HG03175 (cell line): ENCODE measurements around the gene DAGLA.

ENCODE experiments used
- ATAC-seq: cut with Tn5 transposase; IDR thresholded peaks from one replicate; pipeline ENCODE4 v1.9.1; 2021; ENCODE audit warnings: mild to moderate bottlenecking, moderate library complexity; ENCODE audit not compliant: unreplicated experiment

Gene DAGLA

DNA sequence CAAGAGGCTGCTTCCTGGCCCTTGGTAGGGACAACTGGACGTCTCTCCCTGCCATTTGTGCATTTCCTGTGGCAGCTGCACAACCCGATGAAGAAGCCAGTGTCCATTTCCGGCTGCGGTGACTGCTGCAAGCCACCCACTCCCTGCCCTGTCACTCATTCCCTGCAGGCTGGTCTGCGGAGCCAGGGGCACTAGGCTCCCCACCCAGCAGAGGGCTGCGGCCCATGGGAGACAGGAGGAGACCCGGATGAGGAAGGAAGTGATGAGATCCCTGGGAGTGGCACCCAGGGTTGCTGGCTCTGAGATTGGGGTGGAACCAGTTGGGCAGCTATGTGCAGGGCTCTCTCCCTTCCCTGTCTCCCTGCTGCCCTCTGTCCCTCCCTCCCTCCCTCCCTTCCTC lies 62.2 kb downstream of the DAGLA start:
- ATAC-seq = no peak

DNA sequence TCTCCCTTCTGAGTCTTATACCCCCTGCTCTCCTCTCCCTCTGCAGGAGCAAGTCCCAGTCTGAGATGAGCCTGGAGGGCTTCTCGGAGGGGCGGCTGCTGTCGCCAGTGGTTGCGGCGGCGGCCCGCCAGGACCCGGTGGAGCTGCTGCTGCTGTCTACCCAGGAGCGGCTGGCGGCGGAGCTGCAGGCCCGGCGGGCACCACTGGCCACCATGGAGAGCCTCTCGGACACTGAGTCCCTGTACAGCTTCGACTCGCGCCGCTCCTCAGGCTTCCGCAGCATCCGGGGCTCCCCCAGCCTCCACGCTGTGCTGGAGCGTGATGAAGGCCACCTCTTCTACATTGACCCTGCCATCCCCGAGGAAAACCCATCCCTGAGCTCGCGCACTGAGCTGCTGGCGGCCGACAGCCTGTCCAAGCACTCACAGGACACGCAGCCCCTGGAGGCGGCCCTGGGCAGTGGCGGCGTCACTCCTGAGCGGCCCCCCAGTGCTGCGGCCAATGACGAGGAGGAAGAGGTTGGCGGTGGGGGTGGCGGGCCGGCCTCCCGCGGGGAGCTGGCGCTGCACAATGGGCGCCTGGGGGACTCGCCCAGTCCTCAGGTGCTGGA lies 63.4 kb downstream of the DAGLA start:
- no peak for ATAC-seq

GRCh38 chr11:61744181-61744580 lies 64.0 kb downstream of the DAGLA start:
- ATAC-seq = no peak

GRCh38 chr11:61744609-61745156 lies 64.5 kb downstream of the DAGLA start:
- ATAC-seq = no peak

- no peak for ATAC-seq
These were observed 65.7 kb downstream of the DAGLA start for GRCh38 chr11:61745781-61746441.

DNA sequence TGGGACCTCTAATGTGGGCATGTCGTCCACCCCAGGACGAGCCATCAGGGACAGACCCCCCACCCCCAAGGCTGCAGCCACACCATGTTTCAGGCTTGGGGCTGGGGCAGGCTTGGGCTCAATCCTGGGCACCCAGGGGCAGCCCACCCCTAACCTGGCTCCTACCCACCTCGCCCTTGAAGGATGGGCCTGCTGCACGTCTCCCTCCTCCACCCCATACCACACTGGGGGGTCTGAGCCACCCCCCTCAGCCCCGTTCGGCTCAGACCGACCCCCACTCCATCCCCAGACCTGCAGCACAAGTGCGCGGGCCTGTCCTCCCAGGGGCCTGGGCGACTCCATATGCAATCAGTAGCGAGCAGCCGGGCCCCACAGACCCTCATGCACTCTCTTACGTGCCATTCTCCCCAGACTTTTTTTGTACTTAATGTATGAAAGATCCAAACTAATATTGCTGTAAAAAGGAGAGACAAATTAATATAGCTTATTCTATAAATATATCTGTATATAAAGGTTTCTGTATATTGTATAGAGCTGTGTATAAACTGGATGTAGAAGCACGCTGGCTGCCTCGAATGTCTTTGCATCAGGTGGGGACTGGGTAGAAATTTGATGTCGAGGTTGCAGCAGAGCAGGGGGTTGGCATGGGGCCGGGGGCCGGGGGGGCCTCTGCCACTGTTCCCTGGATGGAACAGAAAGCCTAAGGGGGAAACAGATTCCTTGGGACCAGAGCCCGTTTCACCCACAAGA lies 66.4 kb downstream of the DAGLA start:
- ATAC-seq = no peak

GRCh38 chr11:61747192-61747966 lies 67.2 kb downstream of the DAGLA start:
- peak; percentile 69 for ATAC-seq

DNA sequence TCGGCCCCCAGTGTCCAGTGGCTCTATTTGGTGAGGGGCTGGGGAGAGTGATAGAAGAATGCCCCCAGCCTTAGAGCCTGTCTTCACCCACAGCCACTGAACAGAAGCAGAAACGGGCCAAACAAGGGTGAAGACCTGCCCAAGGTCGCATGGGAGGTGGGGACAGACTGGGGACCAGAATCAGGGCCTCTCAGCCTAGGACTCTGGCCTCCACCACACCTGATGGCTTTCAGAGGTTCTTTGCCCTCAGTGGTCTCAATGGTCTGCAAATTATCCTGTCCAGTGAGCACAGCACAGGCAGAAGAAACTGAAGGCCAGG lies 67.7 kb downstream of the DAGLA start:
- peak; percentile 9 for ATAC-seq

DNA sequence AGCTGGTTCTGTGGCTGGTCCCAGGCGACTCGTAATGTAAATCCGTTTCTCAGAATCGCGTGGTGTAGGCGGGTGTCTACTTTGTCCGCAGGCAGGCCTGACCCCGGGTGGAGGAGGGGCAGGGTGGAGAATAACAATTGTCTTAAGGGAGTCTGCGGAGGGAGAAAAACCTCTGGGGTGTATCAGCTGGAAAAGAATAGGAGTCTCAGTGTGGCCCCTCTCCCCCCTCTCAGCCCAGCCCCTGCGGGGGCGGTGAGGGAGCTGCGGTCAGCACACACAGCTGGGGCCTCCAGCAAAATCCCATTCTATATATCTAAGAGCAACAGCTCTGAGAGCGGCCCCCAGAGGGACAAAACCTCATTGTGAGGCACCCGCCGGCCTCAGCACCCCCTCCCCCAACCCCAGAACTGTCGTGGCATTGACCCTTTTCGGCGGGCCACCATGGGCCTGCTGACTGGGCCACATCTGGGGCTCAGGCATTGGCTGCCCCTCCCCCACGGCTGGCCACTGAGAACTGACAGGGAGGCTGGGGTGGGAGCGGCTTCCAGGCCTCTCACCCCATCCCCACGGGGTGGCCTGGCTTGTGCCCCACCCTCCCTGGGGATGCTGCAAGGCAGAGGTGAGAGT lies 69.5 kb downstream of the DAGLA start:
- ATAC-seq = no peak

DNA sequence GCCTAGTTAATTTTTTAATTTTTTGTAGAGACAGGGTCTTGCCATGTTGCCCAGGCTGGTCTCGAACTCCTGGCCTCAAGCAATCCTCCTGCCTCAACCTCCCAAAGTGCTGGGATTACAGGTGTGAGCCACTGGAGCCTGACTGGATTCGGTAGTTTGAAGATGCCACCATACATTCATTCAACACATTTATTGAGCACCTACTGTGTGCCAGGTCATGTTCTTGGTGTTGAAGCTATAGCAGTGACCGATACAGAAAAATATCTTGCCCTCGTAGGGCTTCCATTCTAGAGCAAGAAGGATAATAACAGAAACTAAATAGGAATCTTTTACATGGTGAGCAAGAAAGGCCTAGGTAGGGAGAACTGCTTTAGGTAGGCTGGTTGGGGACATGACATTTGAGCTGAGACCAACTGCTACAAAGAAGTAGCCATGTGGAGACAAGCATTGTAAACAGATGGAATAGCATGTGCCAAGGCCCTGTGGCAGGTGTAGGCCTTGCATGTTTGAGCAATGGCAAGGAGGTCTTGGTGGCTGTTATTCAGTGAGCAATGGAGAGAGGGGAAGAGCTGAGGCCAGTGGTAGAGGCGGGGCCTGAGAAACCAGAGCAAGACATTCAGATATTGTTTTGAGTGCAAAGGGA lies 70.6 kb downstream of the DAGLA start:
- ATAC-seq = no peak

DNA sequence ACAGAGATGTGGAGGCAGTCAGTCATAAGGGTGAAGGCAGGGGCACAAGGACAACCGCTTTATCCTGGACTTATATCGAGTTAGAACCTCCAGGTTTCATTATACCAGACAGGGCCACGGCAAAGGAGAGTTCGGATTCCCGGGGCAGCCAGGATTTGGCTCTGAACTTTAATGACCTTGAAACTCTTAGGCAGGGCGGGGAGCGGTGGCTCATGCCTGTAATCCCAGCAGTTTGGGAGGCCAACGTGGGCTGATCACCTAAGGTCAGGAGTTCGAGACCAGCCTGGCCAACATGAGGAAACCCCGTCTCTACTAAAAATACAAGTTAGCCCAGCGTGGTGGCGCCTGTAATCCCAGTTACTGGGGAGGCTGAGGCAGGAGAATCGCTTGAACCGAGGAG lies 71.2 kb downstream of the DAGLA start:
- no peak for ATAC-seq

GRCh38 chr11:61752117-61752924 lies 72.1 kb downstream of the DAGLA start, which contains the start of gene MYRF:
Gene MYRF, plus strand, starts transcription at chr11:61752636. Its CDS starts 109 bp downstream, at chr11:61752745.
- ATAC-seq = peak; percentile 43

DNA sequence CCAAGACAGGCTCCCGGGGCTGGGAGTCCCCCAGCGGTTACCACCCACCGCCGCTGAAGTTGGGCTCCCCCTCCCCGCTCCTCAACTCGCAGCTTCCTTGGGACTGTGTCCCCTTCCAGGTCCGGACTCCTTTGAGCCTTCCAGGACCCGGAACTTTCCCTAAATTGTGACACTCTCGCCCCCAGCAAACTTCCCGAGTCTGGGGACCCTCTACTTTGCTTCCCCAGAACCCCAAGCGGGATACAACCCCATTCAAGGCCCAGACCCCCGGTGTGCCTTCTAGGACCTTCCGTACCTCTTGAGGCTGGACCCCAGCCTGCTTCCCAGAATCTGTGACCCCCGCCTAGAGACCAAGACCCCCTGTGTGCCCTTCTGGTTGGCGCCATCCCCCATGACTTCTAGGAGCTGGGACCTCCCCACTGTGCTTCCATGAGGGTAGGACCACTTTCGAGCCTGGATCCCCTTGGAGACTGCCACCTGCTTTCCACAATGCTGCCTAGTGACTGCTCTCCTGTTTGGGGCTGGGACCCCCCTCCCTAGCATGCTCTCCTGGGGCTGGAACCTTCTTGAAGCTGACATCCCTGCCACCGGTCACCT lies 72.8 kb downstream of the DAGLA start:
- ATAC-seq = no peak

DNA sequence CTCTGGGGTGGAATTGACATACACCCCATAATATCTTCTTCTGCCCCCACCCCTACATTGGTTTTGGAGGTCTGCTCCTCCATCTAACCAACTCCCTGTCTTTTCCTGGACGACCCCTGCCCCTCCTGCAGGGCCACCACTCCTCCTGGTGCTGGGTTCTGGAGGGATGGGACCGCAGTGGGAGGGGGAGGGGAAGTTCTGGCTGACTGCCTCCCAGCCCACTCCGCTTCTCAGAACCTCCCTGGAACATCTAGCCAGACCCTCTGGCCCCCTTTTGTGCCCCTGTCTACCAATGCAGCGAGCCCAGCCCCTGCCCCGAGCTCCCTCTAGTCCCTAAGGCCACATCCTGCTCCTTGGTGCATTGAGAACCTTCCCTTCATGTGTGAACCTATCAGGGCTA lies 73.5 kb downstream of the DAGLA start:
- no peak for ATAC-seq

- no peak for ATAC-seq
These were observed 74.6 kb downstream of the DAGLA start for GRCh38 chr11:61754534-61755482.

GRCh38 chr11:61756147-61756451 lies 75.9 kb downstream of the DAGLA start:
- ATAC-seq = no peak

GRCh38 chr11:61756452-61757212 lies 76.4 kb downstream of the DAGLA start:
- peak; percentile 50 for ATAC-seq
